Islet precursor cell (in vitro differentiated cells): ENCODE measurements around the gene NFIC.
"Not testable (repeated sequence)": the region's sequence is repeated elsewhere in the genome, so short reads cannot be mapped to it uniquely, and the experiment has no call there.

Experiments
- DNase-seq: peaks from one replicate; pipeline ENCODE4 v3.0.0-alpha.2; 2018

NFIC gene

GRCh38 chr19:3365836-3366752 is at the start of gene NFIC:
Gene NFIC (plus strand): TSS chr19:3366583. CDS start chr19:3366637, 54 bp downstream.
- peak; percentile 74 for DNase-seq

DNA sequence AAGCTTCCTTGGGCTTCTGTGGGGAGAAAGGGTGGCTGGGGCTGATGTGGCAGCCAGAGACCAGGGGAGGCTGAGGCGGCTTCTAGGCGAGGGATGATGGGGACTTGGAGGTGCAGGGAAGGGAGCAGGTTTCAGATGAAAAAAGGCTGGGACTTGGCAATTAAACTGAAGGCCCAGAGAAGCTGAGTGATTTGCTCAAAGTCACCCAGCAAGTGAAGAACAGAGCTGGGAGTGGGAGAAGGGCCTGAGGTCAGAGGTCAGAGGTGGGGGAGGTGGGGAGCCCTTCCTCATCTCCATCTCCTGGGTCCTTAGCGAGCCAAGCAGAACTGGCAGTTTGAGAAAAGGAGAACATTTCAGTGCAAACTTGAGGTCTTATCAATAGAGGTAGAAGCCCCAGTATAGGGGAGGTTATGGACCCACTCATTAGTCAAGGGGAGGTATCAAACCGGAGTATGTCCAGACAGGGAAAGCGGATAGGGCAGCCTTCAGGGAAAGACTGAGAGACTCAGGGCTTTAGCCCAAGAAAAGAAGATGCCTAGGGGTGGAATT is 49.6 kb upstream of the NFIC start:
- DNase-seq, result no peak

GRCh38 chr19:3319643-3320353 is 46.6 kb upstream of the NFIC start:
- no peak for DNase-seq

DNA sequence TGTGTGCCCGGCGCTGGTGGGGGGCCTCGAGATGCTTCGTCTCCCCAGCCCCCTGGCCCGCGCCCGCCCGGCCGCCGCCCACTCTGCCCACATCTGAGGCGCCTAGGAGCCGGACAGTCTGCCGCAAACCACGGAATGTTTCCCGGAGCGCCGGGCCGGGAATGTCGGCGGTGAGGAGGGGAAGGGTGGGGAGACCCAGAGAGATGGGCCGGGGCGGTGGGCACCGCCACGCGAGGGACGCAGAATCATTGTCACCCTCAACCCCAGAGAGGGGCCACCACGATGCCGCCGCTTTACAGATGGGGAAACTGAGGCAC is 46.1 kb upstream of the NFIC start:
- DNase-seq, result no peak

GRCh38 chr19:3320853-3321252 is 45.5 kb upstream of the NFIC start:
- no peak for DNase-seq

DNA sequence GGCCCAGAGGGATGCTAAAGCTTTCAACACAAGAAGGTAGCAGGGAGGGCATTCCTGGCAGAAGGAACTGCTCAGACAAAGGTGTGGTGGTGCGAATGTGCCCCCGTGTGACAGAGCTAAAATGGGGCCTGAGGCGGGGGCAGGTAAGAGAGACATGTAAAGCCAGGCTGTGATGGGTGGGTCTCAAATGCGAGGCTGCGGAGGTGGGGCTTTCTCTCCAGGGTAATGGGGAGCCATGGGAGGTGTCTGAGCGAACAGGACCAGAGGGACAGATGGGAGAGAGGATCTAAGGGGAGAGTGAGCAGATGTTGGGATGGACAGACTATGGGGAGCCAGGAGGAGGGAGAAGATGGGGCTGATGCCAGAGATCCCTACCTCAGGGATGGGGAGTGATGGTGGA is 44.7 kb upstream of the NFIC start:
- no peak for DNase-seq

GRCh38 chr19:3322199-3322978 is 44.0 kb upstream of the NFIC start:
- no peak for DNase-seq

- DNase-seq, result no peak
These were observed 43.4 kb upstream of the NFIC start for GRCh38 chr19:3323026-3323425.

GRCh38 chr19:3323658-3324057 is 42.7 kb upstream of the NFIC start:
- no peak for DNase-seq

GRCh38 chr19:3324405-3324856 is 42.0 kb upstream of the NFIC start:
- no peak for DNase-seq

GRCh38 chr19:3325451-3325850 is 40.9 kb upstream of the NFIC start:
- no peak for DNase-seq

- no peak for DNase-seq
These were observed 37.6 kb upstream of the NFIC start for GRCh38 chr19:3328743-3329142.

- DNase-seq, result no peak
These were observed 36.3 kb upstream of the NFIC start for GRCh38 chr19:3330047-3330446.

DNA sequence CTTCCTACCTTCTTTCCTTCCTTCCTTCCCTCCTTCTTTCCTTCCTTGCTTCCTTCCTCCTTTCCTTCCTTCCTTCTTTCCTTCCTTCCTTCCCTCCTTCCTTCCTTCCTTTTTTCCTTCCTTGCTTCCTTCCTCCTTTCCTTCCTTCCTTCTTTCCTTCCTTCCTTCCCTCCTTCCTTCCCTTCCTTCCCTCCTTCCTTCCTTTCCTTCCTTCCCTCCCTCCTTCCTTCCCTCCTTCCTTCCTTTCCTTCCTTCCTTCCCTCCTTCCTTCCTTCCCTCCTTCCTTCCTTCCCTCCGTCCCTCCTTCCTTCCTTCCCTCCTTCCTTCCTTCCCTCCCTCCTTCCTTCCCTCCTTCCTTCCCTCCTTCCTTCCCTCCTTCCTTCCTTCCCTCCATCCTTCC is 34.2 kb upstream of the NFIC start:
- not testable (repeated sequence) for DNase-seq

DNA sequence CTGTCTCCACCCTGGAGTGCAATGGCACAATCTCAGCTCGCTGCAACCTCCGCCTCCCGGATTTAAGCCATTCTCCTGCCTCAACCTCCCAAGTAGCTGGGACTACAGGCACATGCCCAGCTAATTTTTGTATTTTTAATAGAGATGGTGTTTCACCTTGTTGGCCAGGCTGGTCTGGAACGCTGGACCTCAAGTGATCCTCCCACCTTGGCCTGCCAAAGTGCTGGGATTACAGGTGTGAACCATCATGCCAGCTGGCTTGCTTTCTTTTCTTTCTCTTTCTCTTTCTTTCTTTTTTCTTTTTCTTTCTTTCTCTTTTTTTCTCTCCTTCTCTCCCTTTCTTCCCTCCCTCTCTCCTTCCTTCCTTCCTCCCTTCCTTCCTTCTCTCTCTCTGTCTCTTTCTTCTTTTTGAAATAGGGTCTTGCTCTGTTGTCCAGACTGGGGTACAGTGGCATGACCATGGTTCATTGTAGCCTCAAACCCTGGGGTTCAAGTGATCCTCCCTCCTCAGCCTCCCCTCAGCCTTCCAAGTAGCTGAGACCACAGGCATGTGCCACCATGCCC is 33.3 kb upstream of the NFIC start:
- DNase-seq, result no peak

- DNase-seq, result no peak
These were observed 32.7 kb upstream of the NFIC start for GRCh38 chr19:3333662-3334061.

- DNase-seq, result not testable (repeated sequence)
These were observed 31.5 kb upstream of the NFIC start for GRCh38 chr19:3334749-3335430.

DNA sequence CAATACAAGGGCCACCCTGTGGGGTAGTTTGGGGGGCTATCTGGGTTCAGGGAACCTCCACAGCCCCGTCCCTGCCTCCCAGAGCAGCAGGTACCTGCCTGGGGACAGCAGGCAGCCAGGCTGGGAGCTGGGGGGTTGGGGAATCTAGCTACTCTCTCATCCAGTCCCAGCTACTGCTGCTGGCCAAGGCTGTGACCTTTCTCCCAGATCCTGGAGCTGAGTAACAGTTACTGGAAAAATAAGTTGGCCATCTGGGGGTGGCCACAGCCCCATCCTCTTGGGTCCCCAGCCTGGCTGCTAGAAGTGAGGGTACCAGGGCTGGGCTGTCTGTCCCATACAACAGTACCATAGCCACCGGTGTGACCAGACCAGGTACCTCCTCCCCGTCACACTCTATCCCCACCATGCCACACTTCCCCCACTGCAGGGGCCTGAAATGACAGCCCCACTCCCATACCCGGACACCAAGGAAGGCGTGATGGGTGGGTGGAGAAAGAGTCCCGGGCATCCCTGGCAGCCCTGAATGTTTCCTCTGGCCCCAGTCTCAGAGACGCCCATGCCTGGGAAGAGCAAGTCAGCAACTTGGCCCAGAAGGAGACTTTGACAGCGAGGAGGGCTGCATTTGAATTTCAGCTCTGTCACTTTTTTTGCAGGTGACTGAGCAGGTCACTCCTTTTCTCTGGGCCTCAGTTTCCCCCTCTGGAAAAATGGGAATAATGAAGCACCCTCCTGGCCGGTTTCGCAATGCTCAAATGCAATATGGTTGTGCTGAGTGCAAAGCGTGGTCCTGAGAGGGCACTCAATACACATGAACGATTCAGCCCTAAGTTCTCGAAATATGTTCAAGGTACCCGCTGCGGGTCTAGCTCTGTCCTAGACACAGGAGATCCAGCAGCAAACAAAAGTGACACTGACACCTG is 30.7 kb upstream of the NFIC start:
- DNase-seq, result no peak

- no peak for DNase-seq
These were observed 30.1 kb upstream of the NFIC start for GRCh38 chr19:3336351-3336679.

DNA sequence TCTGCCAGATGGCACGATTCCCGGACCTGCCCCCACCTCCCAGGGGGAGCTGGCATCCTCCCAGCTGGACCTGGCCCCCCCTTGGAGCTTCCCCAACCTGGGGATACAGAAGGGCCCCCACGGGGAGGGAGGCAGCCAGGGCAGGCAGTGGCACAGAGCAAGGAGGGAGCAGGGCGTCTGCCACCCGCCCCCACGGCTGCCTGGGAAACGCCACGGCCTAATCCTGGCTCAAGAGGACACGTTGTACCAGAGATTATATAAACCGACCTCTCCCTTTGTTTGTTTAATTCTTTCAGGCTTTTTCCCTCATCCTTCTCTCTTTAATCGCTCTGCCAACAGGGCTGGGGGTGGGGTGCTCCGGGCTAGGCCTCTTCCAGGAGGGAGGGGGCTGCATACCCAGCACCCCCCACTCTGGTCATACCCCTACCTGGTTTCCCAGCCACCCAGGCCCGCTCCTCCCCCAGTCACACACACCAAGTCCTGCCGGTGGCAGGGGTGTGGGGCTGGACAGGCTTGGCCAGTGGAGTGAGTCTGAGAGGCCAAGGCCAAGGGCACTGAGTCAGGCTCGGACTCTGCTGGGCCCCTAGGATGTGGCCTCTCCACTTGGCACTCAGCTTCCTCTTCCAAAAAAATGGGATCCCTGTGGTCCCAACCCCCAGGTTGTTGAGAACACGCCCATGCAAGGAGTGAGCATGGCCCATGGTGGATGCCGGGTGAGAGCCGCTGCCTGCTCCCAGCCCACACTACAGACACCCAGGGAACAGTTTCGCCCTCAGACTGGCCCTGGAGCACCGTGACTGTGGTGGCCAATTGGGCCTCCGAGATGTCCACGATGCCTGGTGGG is 29.5 kb upstream of the NFIC start:
- DNase-seq, result no peak
